Neuronal stem cell (in vitro differentiated cells): ENCODE results near the gene OPN1MW2.
"Not testable (repeated sequence)": the region's sequence is repeated elsewhere in the genome, so short reads cannot be mapped to it uniquely, and the experiment has no call there.

Experiments
- DNase-seq: peaks from one replicate; pipeline ENCODE4 v3.0.0-alpha.2; 2013; ENCODE audit warnings: low spot score
- H2AFZ ChIP-seq: one replicate; pipeline ENCODE4 v1.6.1; 2013; ENCODE audit warnings: mild to moderate bottlenecking, low read length, inconsistent platforms
- H2AK5ac ChIP-seq: 2 replicates; pipeline ENCODE4 v1.6.1; 2013; ENCODE audit warnings: low read depth, mild to moderate bottlenecking, inconsistent platforms, low read length, moderate library complexity, mixed read lengths
- H2BK120ac ChIP-seq: 2 replicates; pipeline ENCODE4 v1.6.1; 2013; ENCODE audit warnings: low read depth, mild to moderate bottlenecking, inconsistent platforms, low read length, moderate library complexity, mixed read lengths
- H2BK12ac ChIP-seq: one replicate; pipeline ENCODE4 v1.6.1; 2013; ENCODE audit warnings: low read length, inconsistent platforms
- H2BK15ac ChIP-seq: 2 replicates; pipeline ENCODE4 v1.6.1; 2013; ENCODE audit warnings: mild to moderate bottlenecking, low read length, inconsistent platforms, mixed read lengths
- H2BK5ac ChIP-seq: one replicate; pipeline ENCODE4 v1.6.1; 2013; ENCODE audit warnings: inconsistent platforms, mild to moderate bottlenecking, low read length, moderate library complexity
- H3K14ac ChIP-seq: one replicate; pipeline ENCODE4 v1.6.1; 2013; ENCODE audit warnings: low read length, inconsistent platforms
- H3K18ac ChIP-seq: 2 replicates; pipeline ENCODE4 v1.6.1; 2013; ENCODE audit warnings: low read length, inconsistent platforms
- H3K23ac ChIP-seq: 2 replicates; pipeline ENCODE4 v1.6.1; 2013; ENCODE audit warnings: low read depth, mild to moderate bottlenecking, mixed read lengths, low read length, inconsistent platforms; ENCODE audit not compliant: poor library complexity
- H3K27ac ChIP-seq: replicated peaks from 3 replicates; pipeline ENCODE4 v1.5.1; 2013; ENCODE audit warnings: low read length, inconsistent platforms
- H3K27me3 ChIP-seq, 3 experiments: 2 replicates each; pipeline ENCODE4 v1.6.1; 2013; ENCODE audit warnings: low read length in 3 of 3, mild to moderate bottlenecking in 2 of 3, inconsistent platforms in 1 of 3, low read depth in 1 of 3, mixed read lengths in 1 of 3, moderate library complexity in 1 of 3; ENCODE audit not compliant: control insufficient read depth in 3 of 3, insufficient read depth in 3 of 3
- H3K36me3 ChIP-seq, 2 donors: replicated peaks in 1 of 2; 2 replicates each; pipeline ENCODE4 v1.6.1; 2013; ENCODE audit warnings: low read length in 2 of 2; ENCODE audit not compliant: control insufficient read depth in 2 of 2, insufficient read depth in 2 of 2
- H3K4ac ChIP-seq: 2 replicates; pipeline ENCODE4 v1.6.1; 2013; ENCODE audit warnings: inconsistent platforms, mild to moderate bottlenecking, low read length, moderate library complexity
- H3K4me1 ChIP-seq, 2 donors: 1 replicate in 1 of 2; 2 replicates in 1 of 2; pipeline ENCODE4 v1.6.1; 2013; ENCODE audit warnings: low read length in 2 of 2, low read depth in 1 of 2; ENCODE audit not compliant: control insufficient read depth in 2 of 2, insufficient read depth in 1 of 2
- H3K4me2 ChIP-seq: one replicate; pipeline ENCODE4 v1.6.1; 2013; ENCODE audit warnings: mild to moderate bottlenecking, low read length, inconsistent platforms; ENCODE audit not compliant: insufficient read depth, poor library complexity, severe bottlenecking
- H3K4me3 ChIP-seq, 2 donors: 2 replicates each; pipeline ENCODE4 v1.5.1; 2013; ENCODE audit warnings: low read length in 2 of 2, mild to moderate bottlenecking in 2 of 2, inconsistent platforms in 1 of 2, moderate library complexity in 1 of 2
- H3K79me1 ChIP-seq: one replicate; pipeline ENCODE4 v1.6.1; 2013; ENCODE audit warnings: low read depth, mild to moderate bottlenecking, inconsistent platforms, low read length, moderate library complexity
- H3K9ac ChIP-seq: one replicate; pipeline ENCODE4 v1.6.1; 2013; ENCODE audit warnings: mild to moderate bottlenecking, low read depth, low read length, inconsistent platforms; ENCODE audit not compliant: poor library complexity
- H3K9me3 ChIP-seq, 2 donors: replicated peaks in 1 of 2; 2 replicates each; pipeline versions ENCODE3 to v1.6.1; 2013; ENCODE audit warnings: low read length in 2 of 2, mild to moderate bottlenecking in 2 of 2, inconsistent platforms in 1 of 2, low read depth in 1 of 2, mixed read lengths in 1 of 2, moderate library complexity in 1 of 2; ENCODE audit not compliant: control insufficient read depth in 2 of 2, insufficient read depth in 1 of 2
- H4K8ac ChIP-seq: one replicate; pipeline ENCODE4 v1.6.1; 2013; ENCODE audit warnings: low read depth, mild to moderate bottlenecking, inconsistent platforms, low read length, moderate library complexity
- H4K91ac ChIP-seq: one replicate; pipeline ENCODE4 v1.6.1; 2013; ENCODE audit warnings: low read length, low read depth, mild to moderate bottlenecking, inconsistent platforms; ENCODE audit not compliant: poor library complexity
- WGBS, 2 donors: extraction: QIAGEN DNeasy Blood & Tissue Kit; methylation state at CpG; one replicate each; pipeline ENCODE4 v1.1.7; 2013; ENCODE audit warnings: missing lambda C conversion rate in 2 of 2, mixed read lengths in 1 of 2; ENCODE audit not compliant: insufficient read length in 2 of 2, insufficient replicate concordance in 1 of 2; ENCODE audit errors: extremely low coverage in 2 of 2; 5-methylcytosine and 5-hydroxymethylcytosine counted together

The OPN1MW2 gene

DNA sequence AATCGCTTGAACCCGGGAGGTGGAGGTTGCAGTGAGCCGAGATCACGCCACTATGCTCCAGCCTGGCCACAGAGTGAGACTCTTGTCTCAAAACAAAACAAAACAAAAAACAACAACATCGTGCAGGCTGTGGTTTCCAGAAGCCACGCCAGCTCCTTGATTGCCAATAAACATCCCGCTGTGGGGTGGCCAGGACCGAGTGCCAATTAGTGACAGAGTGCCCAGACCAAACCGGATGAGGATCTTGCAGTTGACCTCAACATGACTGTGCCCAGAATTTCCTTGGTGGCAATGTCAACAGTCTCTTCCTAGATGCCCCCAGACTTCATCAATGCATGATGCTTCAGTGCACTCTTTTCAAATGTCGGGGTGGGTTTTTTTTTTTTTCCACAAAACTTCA is 39.2 kb downstream of the OPN1MW2 start:
- H3K36me3 ChIP-seq, H3K4me1 ChIP-seq, H2AK5ac ChIP-seq: not testable (repeated sequence)

DNA sequence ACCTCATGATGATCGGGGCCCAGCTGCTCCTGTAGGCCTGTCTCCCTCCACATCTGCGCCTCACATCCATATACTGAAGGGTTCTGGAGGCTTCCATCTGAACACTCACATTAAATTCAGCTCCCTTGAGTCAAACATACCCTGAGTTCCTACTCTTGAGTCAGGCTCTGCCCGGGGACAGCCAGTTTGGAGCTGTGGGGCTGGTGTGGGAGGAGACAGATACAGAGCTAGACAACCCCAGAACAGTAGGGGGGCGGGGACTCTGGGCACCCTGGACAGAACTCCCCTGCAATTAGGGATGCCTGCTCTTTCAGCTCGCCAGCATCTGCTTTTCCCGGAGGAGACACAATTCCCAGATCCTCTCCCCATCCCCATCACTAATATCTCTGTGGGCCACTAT is 43.5 kb downstream of the OPN1MW2 start:
- H3K4ac ChIP-seq, H3K18ac ChIP-seq, H3K36me3 ChIP-seq, H3K79me1 ChIP-seq, H2BK120ac ChIP-seq, H3K14ac ChIP-seq, H3K9me3 ChIP-seq, H3K23ac ChIP-seq, H2BK5ac ChIP-seq, H2AFZ ChIP-seq, H4K8ac ChIP-seq, H3K27me3 ChIP-seq, H3K27ac ChIP-seq, H3K9ac ChIP-seq, DNase-seq, H2BK12ac ChIP-seq, H2BK15ac ChIP-seq, H3K4me2 ChIP-seq, H3K4me3 ChIP-seq, H3K4me1 ChIP-seq, H4K91ac ChIP-seq, H2AK5ac ChIP-seq: not testable (repeated sequence)
- no CpG with 5 or more reads among the region's 6 CpGs for WGBS, 2 donors

More for the DNA sequence above, 39.2 kb downstream of the OPN1MW2 start:
- not testable (repeated sequence) for H3K27me3 ChIP-seq, H3K14ac ChIP-seq, H2BK15ac ChIP-seq, H3K4me2 ChIP-seq, DNase-seq, H3K18ac ChIP-seq, H3K4ac ChIP-seq, H3K9ac ChIP-seq, H3K27ac ChIP-seq, H2BK12ac ChIP-seq, H4K8ac ChIP-seq, H3K79me1 ChIP-seq, H2BK120ac ChIP-seq, H4K91ac ChIP-seq, H2AFZ ChIP-seq, H2BK5ac ChIP-seq, H3K23ac ChIP-seq, H3K9me3 ChIP-seq, H3K4me3 ChIP-seq
- WGBS, 2 donors = no CpG with 5 or more reads among the region's 10 CpGs

DNA sequence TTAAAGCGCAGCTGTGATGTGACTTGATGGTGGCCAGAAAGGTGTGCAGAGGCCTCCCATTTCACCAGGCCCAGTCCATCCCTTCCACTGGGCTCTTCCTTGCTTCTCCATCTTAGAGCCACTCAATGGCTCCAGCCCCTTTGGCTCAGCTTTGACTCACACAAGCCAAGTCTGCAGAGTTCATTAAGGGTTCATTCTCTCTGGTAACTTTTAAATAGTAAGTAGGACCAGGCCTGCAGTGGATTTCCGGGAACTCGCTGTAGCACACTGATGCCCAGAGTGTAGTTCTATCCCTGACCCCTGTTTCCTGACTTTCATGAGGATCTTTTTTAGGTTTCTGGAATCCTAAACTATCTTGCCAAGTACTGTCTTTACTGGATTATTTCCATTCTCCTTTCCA is 49.7 kb downstream of the OPN1MW2 start:
- not testable (repeated sequence) for H2BK120ac ChIP-seq, DNase-seq, H3K18ac ChIP-seq, H3K23ac ChIP-seq, H3K36me3 ChIP-seq, H2BK5ac ChIP-seq, H3K14ac ChIP-seq, H4K8ac ChIP-seq, H3K4me2 ChIP-seq, H3K4me3 ChIP-seq, H2BK15ac ChIP-seq, H3K9me3 ChIP-seq, H3K79me1 ChIP-seq, H4K91ac ChIP-seq, H2AFZ ChIP-seq, H3K27ac ChIP-seq, H2BK12ac ChIP-seq, H3K9ac ChIP-seq, H3K4ac ChIP-seq, H2AK5ac ChIP-seq, H3K4me1 ChIP-seq, H3K27me3 ChIP-seq
- WGBS, 2 donors = no CpG with 5 or more reads among the region's 3 CpGs
